ENCODE measurements around the gene SLC17A2.
A peak's percentile ranks its signal among the peaks of the same experiment; 100 is the strongest.

The SLC17A2 gene

GRCh38 chr6:25883991-25884390 lies 46.5 kb downstream of the SLC17A2 start:
- no peak for DNase-seq (ENCODE audit: low read depth in 2 of 2)

- DNase-seq (ENCODE audit: low read depth in 2 of 2) = no peak
These were observed 47.0 kb downstream of the SLC17A2 start for GRCh38 chr6:25883536-25883935.

- DNase-seq (ENCODE audit: low read depth in 2 of 2) = peak in 1 of 2 donors; percentile 26
These were observed 48.4 kb downstream of the SLC17A2 start for GRCh38 chr6:25882051-25882496.

GRCh38 chr6:25880601-25881000 lies 49.9 kb downstream of the SLC17A2 start:
- DNase-seq (ENCODE audit: low read depth in 2 of 2) = no peak

- no peak for DNase-seq (ENCODE audit: low read depth in 2 of 2)
These were observed 51.7 kb downstream of the SLC17A2 start for GRCh38 chr6:25878721-25879322.

- no peak for DNase-seq (ENCODE audit: low read depth in 2 of 2)
These were observed 54.4 kb downstream of the SLC17A2 start for GRCh38 chr6:25875926-25876602.

GRCh38 chr6:25875563-25875905 lies 55.0 kb downstream of the SLC17A2 start:
- DNase-seq (ENCODE audit: low read depth in 2 of 2) = no peak

- DNase-seq (ENCODE audit: low read depth in 2 of 2) = no peak
These were observed 55.5 kb downstream of the SLC17A2 start for GRCh38 chr6:25874822-25875562.

GRCh38 chr6:25874118-25874517 lies 56.4 kb downstream of the SLC17A2 start, which contains the start of gene SLC17A3:
TSS of gene SLC17A3 (minus strand) at chr6:25874243. CDS start at chr6:25868387, 5,856 bp downstream.
- DNase-seq (ENCODE audit: low read depth in 2 of 2) = no peak

- no peak for DNase-seq (ENCODE audit: low read depth in 2 of 2)
These were observed 57.7 kb downstream of the SLC17A2 start for GRCh38 chr6:25872814-25873213.

- DNase-seq (ENCODE audit: low read depth in 2 of 2) = no peak
These were observed 60.7 kb downstream of the SLC17A2 start for GRCh38 chr6:25869840-25870239.

GRCh38 chr6:25868436-25869183 lies 61.9 kb downstream of the SLC17A2 start:
- DNase-seq (ENCODE audit: low read depth in 2 of 2) = no peak

GRCh38 chr6:25866011-25866410 lies 64.5 kb downstream of the SLC17A2 start:
- no peak for DNase-seq (ENCODE audit: low read depth in 2 of 2)

GRCh38 chr6:25863360-25863759 lies 67.1 kb downstream of the SLC17A2 start:
- no peak for DNase-seq (ENCODE audit: low read depth in 2 of 2)
